ENCODE results near the gene RPS6KA2. TPM values are rescaled to one million over a fixed set of nuclear protein-coding genes. Genes with fewer than 3 reads are reported as not detected.

RPS6KA2 gene
- total RNA-seq, 1 experiment from 2014 or later, result 18.5 TPM

GRCh38 chr6:166561771-166562359 is 65.2 kb downstream of the RPS6KA2 start:
- TF ChIP-seq EZH2 (IDR thresholded peaks at IDR 0.05; ENCODE audit: low read depth) (no peak), CTCF (conservative IDR thresholded peaks at IDR 0.05) (no peak)
- no TSS peak for BruUV-seq (replicated peaks)
- CTCF ChIA-PET, result no interaction called here

GRCh38 chr6:166560222-166560621 is 66.8 kb downstream of the RPS6KA2 start:
- H3K36me3 ChIP-seq (ENCODE audit: low read depth), result no peaks in the 10 kb centered on the region
- no peaks in the 10 kb centered on the region for H3K27me3 ChIP-seq (ENCODE audit: insufficient read depth, low read depth)
- CTCF ChIA-PET, result no interaction called here
- H3K4me3 ChIP-seq, result no peak overlapping the region
- intact Hi-C loops (cut with micrococcal nuclease; ENCODE audit: unreplicated experiment), result no loop called here
- POLR2A ChIA-PET (ENCODE audit: unreplicated experiment), result no interaction called here
- no peaks in the 10 kb centered on the region for H3K9me3 ChIP-seq (ENCODE audit: insufficient read depth, low read depth)
- H4K20me1 ChIP-seq (ENCODE audit: insufficient read depth), result no peaks in the 10 kb centered on the region
- BruUV-seq (replicated peaks), result no TSS peak
- peaks cover 7% of the 10 kb centered on the region; the same call in 1 of the 2 replicates for H3K79me2 ChIP-seq (ENCODE audit: low read depth)
- no peak overlapping the region for H3K4me2 ChIP-seq
- no peak for TF ChIP-seq CTCF (conservative IDR thresholded peaks at IDR 0.05)
- TF ChIP-seq EZH2 (IDR thresholded peaks at IDR 0.05; ENCODE audit: low read depth), result no peak
- no peak for DNase-seq
- peaks cover 26% of the 10 kb centered on the region for H3F3A ChIP-seq (ENCODE audit: insufficient read depth, low read depth)
- H3K9me2 ChIP-seq (ENCODE audit: insufficient read depth), result no peaks in the 10 kb centered on the region
- H3K27ac ChIP-seq, result no peak overlapping the region
- H2AFZ ChIP-seq, result no peak overlapping the region
- H3K4me1 ChIP-seq (replicated peaks; ENCODE audit: insufficient read depth), result peaks cover 30% of the 10 kb centered on the region

More at GRCh38 chr6:166561771-166562359, 65.2 kb downstream of the RPS6KA2 start:
- H3K36me3 ChIP-seq (ENCODE audit: low read depth), result no peaks in the 10 kb centered on the region
- no peaks in the 10 kb centered on the region for H3K79me2 ChIP-seq (ENCODE audit: low read depth)
- no peaks in the 10 kb centered on the region for H4K20me1 ChIP-seq (ENCODE audit: insufficient read depth)
- DNase-seq, result no peak
- intact Hi-C loops (cut with micrococcal nuclease; ENCODE audit: unreplicated experiment), result no loop called here
- H3K9me2 ChIP-seq (ENCODE audit: insufficient read depth), result no peaks in the 10 kb centered on the region
- H3F3A ChIP-seq (ENCODE audit: insufficient read depth, low read depth), result peaks cover 12% of the 10 kb centered on the region; the same call in 1 of the 2 replicates
- no peak overlapping the region for H3K4me3 ChIP-seq
- POLR2A ChIA-PET (ENCODE audit: unreplicated experiment), result no interaction called here
- no peaks in the 10 kb centered on the region for H3K27me3 ChIP-seq (ENCODE audit: insufficient read depth, low read depth)
- peaks cover 15% of the 10 kb centered on the region for H3K4me1 ChIP-seq (replicated peaks; ENCODE audit: insufficient read depth)
- H3K9me3 ChIP-seq (ENCODE audit: insufficient read depth, low read depth), result no peaks in the 10 kb centered on the region
- H3K27ac ChIP-seq, result no peak overlapping the region
- H2AFZ ChIP-seq, result no peak overlapping the region
- H3K4me2 ChIP-seq, result no peak overlapping the region

GRCh38 chr6:166559662-166560061 is 67.4 kb downstream of the RPS6KA2 start:
- intact Hi-C loops (cut with micrococcal nuclease; ENCODE audit: unreplicated experiment), result no loop called here
- no peaks in the 10 kb centered on the region for H3K27me3 ChIP-seq (ENCODE audit: insufficient read depth, low read depth)
- no peaks in the 10 kb centered on the region for H4K20me1 ChIP-seq (ENCODE audit: insufficient read depth)
- BruUV-seq (replicated peaks), result no TSS peak
- peaks cover 26% of the 10 kb centered on the region for H3F3A ChIP-seq (ENCODE audit: insufficient read depth, low read depth)
- CTCF ChIA-PET, result no interaction called here
- POLR2A ChIA-PET (ENCODE audit: unreplicated experiment), result no interaction called here
- no peaks in the 10 kb centered on the region for H3K9me3 ChIP-seq (ENCODE audit: insufficient read depth, low read depth)
- no peak overlapping the region for H2AFZ ChIP-seq
- no peaks in the 10 kb centered on the region for H3K36me3 ChIP-seq (ENCODE audit: low read depth)
- no peak overlapping the region for H3K4me3 ChIP-seq
- no peak overlapping the region for H3K4me2 ChIP-seq
- H3K9me2 ChIP-seq (ENCODE audit: insufficient read depth), result no peaks in the 10 kb centered on the region
- no peak overlapping the region for H3K27ac ChIP-seq
- H3K79me2 ChIP-seq (ENCODE audit: low read depth), result peaks cover 7% of the 10 kb centered on the region; the same call in 1 of the 2 replicates
- DNase-seq, result no peak
- peaks cover 34% of the 10 kb centered on the region for H3K4me1 ChIP-seq (replicated peaks; ENCODE audit: insufficient read depth)
- TF ChIP-seq EZH2 (IDR thresholded peaks at IDR 0.05; ENCODE audit: low read depth), result no peak
- no peak for TF ChIP-seq CTCF (conservative IDR thresholded peaks at IDR 0.05)
